Activated CD8-positive, alpha-beta memory T cell treated with anti-CD3 and anti-CD28 coated beads for 1 hour (primary cell): ENCODE results near the gene C11orf52.

Experiments used
- DNase-seq, 2 donors: peaks; one replicate each; pipeline ENCODE4 v3.0.0-alpha.2; 2020; ENCODE audit warnings: low read depth in 1 of 2; ENCODE audit errors: extremely low read depth in 1 of 2

C11orf52 gene

DNA sequence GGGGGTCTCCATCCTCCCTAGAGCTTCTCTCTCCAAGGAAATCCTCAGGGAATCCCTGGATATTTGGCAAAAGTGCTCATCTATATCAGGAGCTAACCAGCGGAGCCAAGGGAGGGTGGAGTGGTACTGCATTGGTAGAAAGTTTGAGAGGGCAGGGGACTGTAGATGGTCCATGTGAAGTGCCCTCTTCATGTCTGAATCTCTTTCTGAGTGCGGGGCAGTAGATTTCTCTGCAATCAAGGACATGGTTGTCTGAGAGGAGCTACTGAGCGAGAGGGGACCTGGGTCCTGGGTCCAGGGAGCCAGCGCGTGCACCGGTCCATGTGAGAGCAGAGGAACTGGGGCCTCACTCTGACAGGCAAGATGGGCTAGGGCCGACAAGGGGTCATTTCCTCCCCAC, 19.1 kb downstream of the C11orf52 start:
- no peak for DNase-seq

- DNase-seq: no peak
These were observed 20.0 kb downstream of the C11orf52 start for GRCh38 chr11:111938687-111939160.

GRCh38 chr11:111939836-111940604, 21.3 kb downstream of the C11orf52 start:
- no peak for DNase-seq

DNA sequence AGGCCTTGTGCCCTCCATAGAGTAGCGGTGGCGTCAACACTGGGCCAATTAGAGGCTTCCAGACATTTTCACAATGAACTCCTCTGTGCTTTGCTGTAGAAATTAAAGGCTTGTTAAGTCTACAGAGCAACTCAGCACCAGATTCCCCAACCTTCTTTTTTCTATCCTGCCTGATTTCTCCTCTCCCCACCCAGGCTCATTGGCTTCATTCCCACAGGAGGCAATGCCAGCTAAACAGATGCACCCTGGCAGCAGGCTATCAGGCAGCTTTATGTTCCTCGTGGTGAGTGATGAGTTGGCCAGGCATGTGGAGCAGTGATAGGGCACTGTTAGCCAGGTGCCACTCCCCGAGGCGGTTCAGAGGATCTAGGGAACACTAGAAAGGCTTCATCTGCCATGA, 23.2 kb downstream of the C11orf52 start:
- no peak for DNase-seq

DNA sequence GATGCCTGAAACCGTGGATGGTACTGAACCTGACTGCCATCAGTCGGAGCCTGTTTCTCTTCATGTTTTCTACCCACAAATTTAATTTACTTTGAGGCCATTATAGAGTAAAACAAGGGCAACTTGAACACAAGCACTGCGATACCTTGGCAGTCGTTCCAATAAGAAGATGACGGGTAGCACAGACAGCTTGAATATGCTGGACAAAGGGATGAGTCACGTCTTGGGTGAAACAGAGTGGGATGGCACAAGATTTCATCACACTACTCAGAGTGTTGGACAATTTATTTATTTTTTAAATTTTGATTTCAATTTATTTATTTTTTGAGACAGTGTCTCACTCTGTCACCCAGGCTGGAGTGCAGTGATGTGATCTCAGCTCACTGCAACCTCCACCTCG, 24.1 kb downstream of the C11orf52 start:
- DNase-seq: no peak

DNA sequence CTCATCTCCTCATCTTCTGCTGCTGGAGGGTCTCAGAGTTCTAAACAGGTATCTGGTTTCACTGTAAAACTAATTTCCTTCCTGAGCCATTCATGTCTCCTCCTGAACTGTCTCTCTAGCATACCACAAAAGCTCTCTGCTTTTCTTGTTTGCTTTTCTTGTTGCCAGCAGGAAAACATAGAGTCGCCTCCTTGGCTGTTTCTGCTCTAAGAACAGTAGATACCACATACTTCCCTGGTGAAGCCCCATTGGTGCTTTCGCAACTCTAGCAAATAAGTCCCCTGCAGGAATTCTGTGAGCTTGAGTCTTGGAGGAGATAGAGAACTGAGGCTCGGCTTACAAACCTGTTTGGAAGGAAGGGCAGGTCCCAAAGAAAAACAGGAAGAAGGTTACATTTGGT, 25.4 kb downstream of the C11orf52 start:
- no peak for DNase-seq

DNA sequence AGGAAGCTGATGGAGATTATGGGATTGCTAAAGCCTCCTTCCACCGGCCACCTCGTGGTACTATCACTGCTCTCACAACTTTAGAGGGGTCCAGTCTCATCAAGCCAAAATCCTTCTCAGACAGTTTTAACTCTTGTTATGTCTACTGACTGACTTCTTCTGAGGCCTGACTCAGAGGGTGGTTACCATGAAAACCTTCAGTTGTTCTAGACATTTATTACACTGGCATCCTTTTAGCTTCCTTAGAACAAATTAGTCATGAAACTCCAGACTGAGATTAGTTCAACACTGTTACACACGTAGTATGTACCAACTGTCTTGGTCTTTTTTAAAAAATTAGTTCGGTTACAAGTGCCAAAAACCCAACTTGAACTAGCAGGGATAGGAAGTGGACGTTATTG, 25.9 kb downstream of the C11orf52 start:
- no peak for DNase-seq

GRCh38 chr11:111945198-111945597, 26.5 kb downstream of the C11orf52 start:
- DNase-seq: no peak

GRCh38 chr11:111946499-111946898, 27.8 kb downstream of the C11orf52 start:
- no peak for DNase-seq

GRCh38 chr11:111947143-111947542, 28.4 kb downstream of the C11orf52 start:
- no peak for DNase-seq

GRCh38 chr11:111949519-111950426, 31.1 kb downstream of the C11orf52 start:
- no peak for DNase-seq

DNA sequence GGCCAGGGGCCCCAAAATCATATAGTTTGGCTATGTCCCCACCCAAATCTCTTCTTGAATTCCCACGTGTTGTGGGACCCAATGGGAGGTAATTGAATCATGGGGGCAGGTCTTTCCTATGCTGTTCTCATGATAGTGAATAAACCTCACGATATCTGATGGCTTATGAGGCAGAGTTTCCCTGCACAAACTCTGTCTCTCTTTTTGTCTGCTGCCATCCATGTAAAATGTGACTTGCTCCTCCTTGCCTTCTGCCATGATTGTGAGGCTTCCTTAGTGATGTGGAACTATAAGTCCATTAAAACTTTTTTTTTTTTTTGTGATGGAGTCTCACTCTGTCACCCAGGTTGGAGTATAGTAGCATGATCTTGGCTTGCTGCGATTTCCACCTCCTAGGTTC, 32.9 kb downstream of the C11orf52 start:
- no peak for DNase-seq

DNA sequence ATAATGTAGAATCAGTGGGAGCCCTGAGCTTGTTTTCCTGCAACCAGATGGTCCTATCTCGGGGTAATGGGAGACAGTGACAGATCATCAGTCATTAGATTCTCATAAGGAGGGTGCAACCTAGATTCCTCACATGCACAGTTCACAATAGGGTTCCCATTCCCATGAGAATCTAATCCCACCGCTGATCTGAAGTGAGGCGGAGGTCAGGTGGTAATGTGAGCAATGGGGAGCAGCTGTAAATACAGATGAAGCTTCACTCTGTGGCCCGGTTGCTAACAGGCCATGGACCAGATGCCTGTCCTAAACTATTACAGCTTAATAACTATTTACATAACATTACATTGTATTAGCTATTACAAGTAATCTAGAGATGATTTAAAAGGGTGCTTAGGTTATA, 35.4 kb downstream of the C11orf52 start:
- DNase-seq: no peak

GRCh38 chr11:111957663-111958444, 39.1 kb downstream of the C11orf52 start:
- DNase-seq: no peak

GRCh38 chr11:111960916-111961315, 42.2 kb downstream of the C11orf52 start:
- no peak for DNase-seq

DNA sequence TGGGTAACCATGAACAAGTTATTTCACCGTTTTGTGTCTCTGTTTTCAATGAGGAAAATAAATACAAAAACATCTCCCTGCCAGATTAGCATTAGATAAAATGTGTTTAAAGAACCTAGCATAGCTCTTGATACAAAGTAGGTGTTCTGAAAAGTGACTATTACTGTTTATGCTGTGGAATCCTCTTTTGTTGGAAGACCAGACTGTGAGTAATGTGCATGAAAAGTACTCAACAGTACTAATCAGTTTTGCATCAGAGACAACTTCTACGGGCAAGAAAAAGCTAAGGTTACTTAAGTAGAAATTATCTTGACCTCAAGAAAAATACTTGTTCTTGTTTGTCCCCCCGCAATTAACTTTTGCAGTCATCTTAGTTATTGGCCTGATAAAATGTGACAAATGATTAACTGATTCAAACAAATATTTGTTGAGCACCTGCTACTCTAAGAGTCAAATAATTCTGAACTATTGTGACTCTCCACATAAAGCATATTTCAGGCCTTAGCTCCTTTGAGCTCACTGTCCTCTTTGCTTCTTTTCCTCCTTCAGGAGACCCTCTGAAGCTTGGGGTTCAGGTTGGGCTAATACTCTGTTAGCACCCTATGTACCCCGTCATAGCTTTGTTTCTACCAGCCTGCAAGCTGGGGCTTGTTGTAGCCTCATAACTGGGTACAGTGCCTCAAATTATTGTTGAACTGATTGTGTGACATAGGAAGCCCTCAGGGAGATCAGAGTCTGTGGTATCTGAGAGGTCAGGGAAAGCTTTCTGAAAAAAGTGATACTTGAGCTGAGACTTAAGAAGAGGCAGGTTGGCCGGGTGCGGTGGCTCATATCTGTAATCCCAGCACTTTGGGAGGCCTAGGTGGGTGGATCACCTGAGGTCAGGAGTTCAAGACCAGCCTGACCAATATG, 42.9 kb downstream of the C11orf52 start:
- DNase-seq: no peak

DNA sequence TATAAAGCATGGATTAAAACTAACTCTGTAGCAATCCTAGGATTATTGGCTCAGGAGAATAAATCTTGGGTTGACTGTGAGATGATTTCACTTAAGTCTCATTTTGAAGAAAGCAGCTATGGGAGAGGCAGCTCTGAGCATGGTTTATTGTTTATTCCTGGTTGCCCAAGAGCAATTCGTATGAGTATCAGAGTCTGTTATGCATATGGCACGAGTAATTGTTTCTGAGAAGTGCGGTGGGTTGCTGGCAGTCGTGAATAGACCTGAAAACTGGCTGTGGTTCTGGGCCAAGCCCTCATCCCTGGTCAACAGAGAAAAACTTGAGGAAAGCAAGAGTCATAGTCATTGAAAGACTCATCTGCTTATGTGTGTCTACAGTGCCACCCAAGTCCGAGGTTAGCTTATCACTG, 45.2 kb downstream of the C11orf52 start:
- DNase-seq: no peak

DNA sequence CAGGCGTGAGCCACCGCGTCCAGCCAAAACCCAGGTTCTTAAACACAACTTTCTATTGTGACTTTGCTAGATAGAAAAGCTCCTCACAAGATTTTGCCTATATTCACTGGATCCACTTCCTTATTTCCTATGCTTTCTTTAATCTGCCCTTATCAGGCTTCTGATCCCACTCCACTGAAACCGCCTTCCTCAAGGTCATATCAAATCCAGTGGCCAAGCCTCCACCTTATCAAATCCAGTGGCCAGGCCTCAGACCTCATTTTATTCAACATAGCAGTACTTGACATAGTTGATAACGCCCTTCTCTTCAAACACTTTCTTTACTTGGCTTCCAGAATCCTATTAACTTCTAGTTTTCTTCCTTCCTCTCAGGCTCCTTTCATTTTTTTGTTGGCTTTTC, 48.0 kb downstream of the C11orf52 start:
- DNase-seq: no peak

- DNase-seq: no peak
These were observed 48.9 kb downstream of the C11orf52 start for GRCh38 chr11:111967649-111968048.

DNA sequence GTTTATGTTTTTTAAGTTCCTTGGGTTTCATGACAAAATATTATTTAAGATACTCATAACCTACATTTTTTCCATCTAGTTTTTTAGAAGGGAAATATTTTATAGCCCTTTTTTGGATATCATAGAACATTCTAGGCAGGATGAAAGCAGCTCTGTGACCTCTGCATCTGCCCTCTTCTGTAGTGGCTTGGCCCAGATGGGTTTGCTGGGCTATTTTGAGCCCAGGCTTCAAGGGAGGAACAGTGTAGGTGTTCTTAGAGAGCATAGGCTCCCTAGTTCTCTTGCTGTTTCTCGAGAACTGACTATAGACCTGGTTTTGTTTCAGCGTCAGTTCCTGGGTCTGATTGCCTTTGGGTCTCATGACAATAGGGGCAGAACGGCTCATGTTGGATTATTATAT, 50.6 kb downstream of the C11orf52 start:
- DNase-seq: no peak
